ENCODE measurements around the gene RFTN1. TPM values are rescaled to one million over a fixed set of nuclear protein-coding genes. Genes with fewer than 3 reads are reported as not detected.

The RFTN1 gene
- total and polyA plus RNA-seq, 2 of the 8 experiments (the other 6 are each of a cell fraction or from before 2014, with no cell fraction given) = 4.6 to 6.7 TPM

- no peak for TF ChIP-seq RXRA (IDR thresholded peaks at IDR 0.05; ENCODE audit: insufficient read depth, low read depth, low read length)
These were observed 124.6 kb downstream of the RFTN1 start (continued) for GRCh38 chr3:16388850-16389441.

Data from H1 (cell line).